Astrocyte (in vitro differentiated cells and primary cell): ENCODE data around the gene CELA3B.

Source experiments
- CTCF ChIP-seq: IDR thresholded peaks from 2 replicates; pipeline ENCODE4 v1.5.1; 2011; ENCODE audit warnings: low read depth, mild to moderate bottlenecking, inconsistent platforms, low read length, moderate library complexity; ENCODE audit not compliant: insufficient read depth
- EZH2 ChIP-seq: IDR thresholded peaks from 2 replicates; pipeline ENCODE4 v1.6.1; 2012; ENCODE audit warnings: mild to moderate bottlenecking, low read length, inconsistent platforms; ENCODE audit not compliant: insufficient read depth

- TF ChIP-seq CTCF = no peak
- TF ChIP-seq EZH2 = no peak
Observed at GRCh38 chr1:22038036-22038435, 61.2 kb downstream of the CELA3B start.
